Measurements from ENCODE around the gene CDK8. TPM values are rescaled to one million over a fixed set of nuclear protein-coding genes. Genes with fewer than 3 reads are reported as not detected.

CDK8 gene
- total and polyA plus RNA-seq, 2 donors (not counting 3 experiments of a cell fraction or from before 2014, with no cell fraction given): 12.2 to 13.3 TPM

DNA sequence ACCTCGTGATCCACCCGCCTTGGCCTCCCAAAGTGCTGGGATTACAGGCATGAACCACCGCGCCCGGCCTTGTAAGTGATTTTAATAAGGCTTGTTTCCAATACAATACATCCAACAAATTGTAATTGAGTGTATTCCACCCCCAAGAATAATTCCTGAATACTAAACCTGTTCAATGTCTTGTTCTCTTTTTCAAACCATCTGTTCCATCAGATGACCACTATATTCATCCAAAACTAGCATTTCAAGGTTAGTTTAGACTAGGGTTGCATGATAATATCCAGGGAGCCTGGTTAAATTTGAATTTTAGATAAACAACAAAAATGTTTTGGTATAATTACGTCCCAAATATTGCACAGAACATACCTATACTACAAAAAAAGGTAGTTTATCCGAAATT, 168.1 kb downstream of the CDK8 start:
- Histone ChIP-seq H3K4me1 (ENCODE audit: control insufficient read depth, extremely low read depth, insufficient read depth, low read length) (no peaks in the 10 kb centered on the region), H3K9me1 (replicated peaks; ENCODE audit: control insufficient read depth, extremely low read depth, insufficient read depth, low read length) (no peaks in the 10 kb centered on the region), H3K27ac (ENCODE audit: insufficient read depth, low read depth, low read length) (no peak overlapping the region), H4K20me1 (replicated peaks; ENCODE audit: control insufficient read depth, extremely low read depth, insufficient read depth, low read length) (no peaks in the 10 kb centered on the region), H3K27me3 (ENCODE audit: control insufficient read depth in 2 of 2, insufficient read depth in 2 of 2, low read length in 2 of 2) (peaks cover 8 to 11% of the 10 kb centered on the region in 2 experiments), H3K9me3 (replicated peaks; ENCODE audit: control insufficient read depth, insufficient read depth, low read length) (no peaks in the 10 kb centered on the region), H3K4me3 (replicated peaks in 1 of 3; ENCODE audit: insufficient read depth in 1 of 3, low read depth in 1 of 3, low read length in 3 of 3) (no peak overlapping the region), H3K4me2 (ENCODE audit: insufficient read depth, low read length) (no peak overlapping the region), H2AFZ (ENCODE audit: low read depth, low read length) (no peak overlapping the region), H3K36me3 (ENCODE audit: control insufficient read depth in 2 of 2, extremely low read depth in 1 of 2, insufficient read depth in 2 of 2, low read length in 2 of 2) (no peaks in the 10 kb centered on the region), H3K79me2 (ENCODE audit: control insufficient read depth, insufficient read depth, low read length) (no peaks in the 10 kb centered on the region), H3K9ac (replicated peaks; ENCODE audit: extremely low read depth, insufficient read depth, low read length) (no peak overlapping the region)
- ChIA-PET CTCF (no interaction called here), POLR2A (no interaction called here)
- FAIRE-seq: no peak
- TF ChIP-seq JUN (IDR thresholded peaks at IDR 0.05; ENCODE audit: borderline replicate concordance, insufficient read depth, insufficient read length, low read depth) (no peak), POLR2A (IDR thresholded peaks at IDR 0.05; ENCODE audit: low read depth, low read length) (no peak), FOS (IDR thresholded peaks at IDR 0.05; ENCODE audit: borderline replicate concordance, insufficient read depth, low read length) (no peak), MYC (IDR thresholded peaks at IDR 0.05; ENCODE audit: low read depth, low read length) (no peak), EZH2 (IDR thresholded peaks at IDR 0.05; ENCODE audit: borderline replicate concordance, low read depth, low read length, severe bottlenecking) (no peak), POLR2AphosphoS5 (IDR thresholded peaks at IDR 0.05; ENCODE audit: insufficient read depth, low read depth, low read length) (no peak), GATA2 (IDR thresholded peaks at IDR 0.05; ENCODE audit: insufficient read depth, insufficient read length, low read depth, low read length) (no peak)
- TF ChIP-seq, protein P1, sequence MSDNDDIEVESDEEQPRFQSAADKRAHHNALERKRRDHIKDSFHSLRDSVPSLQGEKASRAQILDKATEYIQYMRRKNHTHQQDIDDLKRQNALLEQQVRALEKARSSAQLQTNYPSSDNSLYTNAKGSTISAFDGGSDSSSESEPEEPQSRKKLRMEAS (IDR thresholded peaks at IDR 0.05; ENCODE audit: insufficient read depth, insufficient read length): no peak
- TF ChIP-seq, protein P2, sequence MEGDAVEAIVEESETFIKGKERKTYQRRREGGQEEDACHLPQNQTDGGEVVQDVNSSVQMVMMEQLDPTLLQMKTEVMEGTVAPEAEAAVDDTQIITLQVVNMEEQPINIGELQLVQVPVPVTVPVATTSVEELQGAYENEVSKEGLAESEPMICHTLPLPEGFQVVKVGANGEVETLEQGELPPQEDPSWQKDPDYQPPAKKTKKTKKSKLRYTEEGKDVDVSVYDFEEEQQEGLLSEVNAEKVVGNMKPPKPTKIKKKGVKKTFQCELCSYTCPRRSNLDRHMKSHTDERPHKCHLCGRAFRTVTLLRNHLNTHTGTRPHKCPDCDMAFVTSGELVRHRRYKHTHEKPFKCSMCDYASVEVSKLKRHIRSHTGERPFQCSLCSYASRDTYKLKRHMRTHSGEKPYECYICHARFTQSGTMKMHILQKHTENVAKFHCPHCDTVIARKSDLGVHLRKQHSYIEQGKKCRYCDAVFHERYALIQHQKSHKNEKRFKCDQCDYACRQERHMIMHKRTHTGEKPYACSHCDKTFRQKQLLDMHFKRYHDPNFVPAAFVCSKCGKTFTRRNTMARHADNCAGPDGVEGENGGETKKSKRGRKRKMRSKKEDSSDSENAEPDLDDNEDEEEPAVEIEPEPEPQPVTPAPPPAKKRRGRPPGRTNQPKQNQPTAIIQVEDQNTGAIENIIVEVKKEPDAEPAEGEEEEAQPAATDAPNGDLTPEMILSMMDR (IDR thresholded peaks at IDR 0.05; ENCODE audit: extremely low read depth in 1 of 2, insufficient read depth in 1 of 2, low read depth in 1 of 2, low read length in 2 of 2): no peak
- BruUV-seq (replicated peaks): no TSS peak
- no peak for DNase-seq (ENCODE audit: low read depth, low spot score)
- intact Hi-C loops (cut with micrococcal nuclease) (no loop called here), dilution Hi-C loops (cut with MboI; ENCODE audit: extremely low pct_ligation_motif_present, low sequenced_read_pairs) (no loop called here)
